Ovary (tissue), 3 donors: ENCODE data around the gene GATA1.

Source experiments
- CTCF ChIP-seq, 3 donors: fragments of 450-650 bp in 2 of 3; fragments of 200-600 bp in 1 of 3; IDR thresholded peaks; one replicate each; pipeline versions ENCODE4 v1.5.1 to v1.8.0; 2016 to 2022; ENCODE audit warnings: antibody characterized with exemption in 3 of 3, mild to moderate bottlenecking in 1 of 3
- EP300 ChIP-seq: sonication (generic); formaldehyde crosslinking; IDR thresholded peaks from one replicate; pipeline ENCODE4 v1.6.1; 2017; ENCODE audit warnings: antibody characterized with exemption
- POLR2A ChIP-seq: fragments of 450-650 bp; IDR thresholded peaks from one replicate; pipeline ENCODE4 v1.6.1; 2017; ENCODE audit warnings: antibody characterized with exemption, mild to moderate bottlenecking, moderate library complexity
- donor health status: DM: no; HTN: no; CAD: no.

GRCh38 chrX:48831909-48832291 is 45.5 kb downstream of the GATA1 start:
- TF ChIP-seq CTCF (IDR thresholded peaks at IDR 0.05) (no peak), POLR2A (no peak), EP300 (no peak)
